ENCODE measurements around the gene HSPA12B. TPM values are rescaled to one million over a fixed set of nuclear protein-coding genes. Genes with fewer than 3 reads are reported as not detected.
A peak's percentile ranks its signal among the peaks of the same experiment; 100 is the strongest.

HSPA12B gene
- total and polyA plus RNA-seq, 2 of the 13 experiments (the other 11 are each of a cell fraction or from before 2014, with no cell fraction given), result 0.01 TPM; not detected in 1

GRCh38 chr20:3710703-3711483 lies 21.6 kb upstream of the HSPA12B start (continued):
- TF ChIP-seq ZBTB44 (CRISPR knock-in tag; IDR thresholded peaks at IDR 0.05) (no peak), MAZ (IDR thresholded peaks at IDR 0.05; ENCODE audit: borderline replicate concordance, low read depth, low read length) (peak; percentile 66; the same call in 1 of the 2 replicates), MAZ (CRISPR knock-in tag; IDR thresholded peaks at IDR 0.05; ENCODE audit: low read depth) (peak; percentile 81; the same call in 1 of the 2 replicates), ZFP1 (CRISPR knock-in tag; IDR thresholded peaks at IDR 0.05) (peak; percentile 59; the same call in 1 of the 2 replicates), ZNF614 (CRISPR knock-in tag; IDR thresholded peaks at IDR 0.05; ENCODE audit: borderline replicate concordance) (peak; percentile 53; the same call in 1 of the 2 replicates), RAD51 (IDR thresholded peaks at IDR 0.05; ENCODE audit: borderline replicate concordance) (no peak), PRDM10 (CRISPR knock-in tag; IDR thresholded peaks at IDR 0.05; ENCODE audit: low read depth) (no peak), ZNF782 (CRISPR knock-in tag; IDR thresholded peaks at IDR 0.05; ENCODE audit: borderline replicate concordance) (no peak), PHF5A (CRISPR knock-in tag; IDR thresholded peaks at IDR 0.05; ENCODE audit: low read depth, unreplicated experiment) (no peak), FOXC1 (CRISPR knock-in tag; IDR thresholded peaks at IDR 0.05; ENCODE audit: borderline replicate concordance) (no peak), NFATC3 (CRISPR knock-in tag; IDR thresholded peaks at IDR 0.05) (no peak), FOXA1 (IDR thresholded peaks at IDR 0.05) (no peak), FOXA1 (CRISPR knock-in tag; IDR thresholded peaks at IDR 0.05) (no peak), ADNP (CRISPR knock-in tag; IDR thresholded peaks at IDR 0.05) (no peak; the same call in 1 of the 2 replicates), MYC (CRISPR knock-in tag; IDR thresholded peaks at IDR 0.05; ENCODE audit: borderline replicate concordance) (no peak; the same call in 1 of the 2 replicates), ATF6 (CRISPR knock-in tag; conservative IDR thresholded peaks at IDR 0.05) (no peak), MXD3 (CRISPR knock-in tag; IDR thresholded peaks at IDR 0.05) (peak; percentile 81), ZBTB10 (CRISPR knock-in tag; IDR thresholded peaks at IDR 0.05; ENCODE audit: borderline replicate concordance) (peak; percentile 69; the same call in 1 of the 2 replicates), RXRB (CRISPR knock-in tag; IDR thresholded peaks at IDR 0.05; ENCODE audit: borderline replicate concordance) (peak; percentile 52; the same call in 1 of the 2 replicates)

Data from HepG2 (cell line).